Measurements from ENCODE around the gene CTNND1. TPM values are rescaled to one million over a fixed set of nuclear protein-coding genes. Genes with fewer than 3 reads are reported as not detected.

The CTNND1 gene
- total RNA-seq, 1 donor from 2014 or later, result 98.3 TPM

Other genes with a start within 250 kb of the CTNND1 start
- 9.1 and 11.0 TPM in 2 replicates for gene SLC43A1, start 246.1 kb upstream of the CTNND1 start, total RNA-seq
- gene TIMM10, start 231.0 kb upstream of the CTNND1 start, total RNA-seq, result 24.0 and 31.2 TPM in 2 replicates
- gene SMTNL1, start 224.2 kb upstream of the CTNND1 start, total RNA-seq, result 0.16 and 0.21 TPM in 2 replicates
- gene UBE2L6, start 194.1 kb upstream of the CTNND1 start, total RNA-seq, result 31.1 and 36.8 TPM in 2 replicates
- 4.1 TPM in 2 replicates for gene SERPING1, start 164.1 kb upstream of the CTNND1 start, total RNA-seq
- 1.2 and 2.2 TPM in 2 replicates for gene YPEL4, start 111.9 kb upstream of the CTNND1 start, total RNA-seq
- 12.3 and 14.3 TPM in 2 replicates for gene CLP1, start 104.0 kb upstream of the CTNND1 start, total RNA-seq
- 42.8 and 47.4 TPM in 2 replicates for gene ZDHHC5, start 93.7 kb upstream of the CTNND1 start, total RNA-seq
- 24.2 and 31.8 TPM in 2 replicates for gene MED19, start 49.6 kb upstream of the CTNND1 start, total RNA-seq
- 61.8 and 76.4 TPM in 2 replicates for gene TMX2, start 49.2 kb upstream of the CTNND1 start, total RNA-seq
- 162 and 192 TPM in 2 replicates for gene SELENOH, start 20.3 kb upstream of the CTNND1 start, total RNA-seq
- gene BTBD18, start 10.0 kb upstream of the CTNND1 start, total RNA-seq, result not detected in 2 replicates